WTC11 (cell line): Measurements from ENCODE around the gene STIMATE.

ENCODE experiments used
- ATF3 ChIP-seq: sonication (generic); formaldehyde crosslinking; conservative IDR thresholded peaks from 2 replicates; pipeline ENCODE4 v1.8.1; 2022; ENCODE audit warnings: mild to moderate bottlenecking, missing genetic modification reagents
- CBFB ChIP-seq: sonication (generic); formaldehyde crosslinking; IDR thresholded peaks from 2 replicates; pipeline ENCODE4 v1.8.1; 2022; ENCODE audit warnings: mild to moderate bottlenecking, low read depth, missing genetic modification reagents
- CTCF ChIP-seq: fragments of 200-600 bp; IDR thresholded peaks from 2 replicates; pipeline ENCODE4 v1.8.0; 2022; ENCODE audit warnings: antibody characterized with exemption
- ETV6 ChIP-seq: sonication (generic); formaldehyde crosslinking; IDR thresholded peaks from 2 replicates; pipeline ENCODE4 v1.8.1; 2022; ENCODE audit warnings: mild to moderate bottlenecking, missing genetic modification reagents
- FOXP1 ChIP-seq: sonication (generic); formaldehyde crosslinking; IDR thresholded peaks from 2 replicates; pipeline ENCODE4 v1.8.0; 2022; ENCODE audit warnings: missing genetic modification reagents, mild to moderate bottlenecking, moderate library complexity, borderline replicate concordance
- NR3C1 ChIP-seq: sonication (generic); formaldehyde crosslinking; conservative IDR thresholded peaks from 2 replicates; pipeline ENCODE4 v1.8.1; 2023; ENCODE audit warnings: low read depth, mild to moderate bottlenecking, missing genetic modification reagents
- USF2 ChIP-seq: sonication (generic); formaldehyde crosslinking; IDR thresholded peaks from 2 replicates; pipeline ENCODE4 v1.8.1; 2023; ENCODE audit warnings: mild to moderate bottlenecking, missing genetic modification reagents, moderate library complexity

- no peak for TF ChIP-seq CBFB (CRISPR knock-in tag)
- TF ChIP-seq FOXP1, result no peak
- TF ChIP-seq ATF3, result no peak
- no peak for TF ChIP-seq USF2
- no peak for TF ChIP-seq ETV6 (CRISPR knock-in tag)
- no peak for TF ChIP-seq NR3C1 (CRISPR knock-in tag)
- TF ChIP-seq CTCF, result no peak
Measured at GRCh38 chr3:52891164-52891563, 6.2 kb downstream of the STIMATE start.
